Measurements from ENCODE around the gene UROC1.

The UROC1 gene

GRCh38 chr3:126438186-126438585 is 79.4 kb downstream of the UROC1 start:
- H2AFZ ChIP-seq (ENCODE audit: low read depth, low read length), result no peak overlapping the region
- 97% methylated on average over 6 of the region's 8 CpGs for WGBS

DNA sequence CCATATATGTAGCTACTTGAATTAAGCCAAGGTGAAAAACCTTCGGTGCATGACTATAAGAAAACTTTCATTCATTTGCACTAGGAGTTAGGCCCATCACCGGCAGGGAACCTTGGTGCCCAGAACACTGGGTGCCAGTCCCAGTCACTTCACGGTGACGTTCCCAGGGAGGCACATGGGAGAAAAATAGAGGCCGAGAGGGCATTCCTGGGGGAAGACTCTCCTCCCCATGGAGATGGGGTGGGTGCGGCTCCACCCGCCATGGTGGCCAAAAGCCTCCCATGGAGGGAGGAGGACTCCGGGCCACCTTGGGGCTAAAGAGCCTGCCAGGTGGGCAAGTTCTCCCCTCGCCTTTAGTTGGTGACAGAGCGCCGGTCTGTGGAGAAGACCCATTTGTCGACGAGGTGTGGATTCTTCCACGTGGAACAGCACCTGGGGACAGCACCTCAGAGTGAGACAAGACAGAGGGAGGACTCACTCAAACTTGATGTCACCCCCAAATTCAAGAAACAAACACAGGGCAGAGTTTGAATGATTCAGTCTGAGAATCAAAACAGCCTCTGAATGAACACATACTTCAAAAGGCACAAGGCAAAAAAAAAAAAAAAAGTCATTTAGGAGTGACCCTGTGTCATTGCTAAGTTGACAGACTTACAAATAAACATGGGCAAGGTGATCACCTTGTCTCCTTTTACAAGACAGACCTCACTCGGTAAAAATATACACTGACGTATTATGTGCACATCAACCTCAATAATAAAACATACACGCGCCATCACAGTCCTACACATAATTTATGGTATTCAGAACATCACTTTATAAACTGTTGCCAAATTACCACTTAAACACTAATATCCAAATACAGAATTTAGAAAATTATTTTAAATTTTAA is 80.5 kb downstream of the UROC1 start:
- H3K4me1 ChIP-seq (ENCODE audit: control insufficient read depth, insufficient read depth, low read depth, low read length), result peaks cover 3% of the 10 kb centered on the region
- no peaks in the 10 kb centered on the region for H3K9me3 ChIP-seq (ENCODE audit: control insufficient read depth, low read length)
- H3K4me2 ChIP-seq (ENCODE audit: low read length, poor library complexity, severe bottlenecking), result no peak overlapping the region
- no peak overlapping the region for H3K23ac ChIP-seq (ENCODE audit: low read length in 2 of 2)
- no peak overlapping the region for H2BK15ac ChIP-seq (ENCODE audit: low read depth, poor library complexity, severe bottlenecking)
- H2BK120ac ChIP-seq (ENCODE audit: low read depth, low read length), result no peak overlapping the region
- no peak overlapping the region for H2BK12ac ChIP-seq (ENCODE audit: low read length in 2 of 2)
- no peak overlapping the region for H2AFZ ChIP-seq (ENCODE audit: low read depth, low read length)
- no peak overlapping the region for H4K8ac ChIP-seq (ENCODE audit: low read length)
- WGBS, result 97% methylated on average over 18 of the region's 18 CpGs
- no peak overlapping the region for H2BK5ac ChIP-seq (ENCODE audit: low read depth, low read length, poor library complexity, severe bottlenecking)
- peaks cover 37 to 60% of the 10 kb centered on the region in 2 experiments for H3K36me3 ChIP-seq (ENCODE audit: control insufficient read depth in 1 of 2, insufficient read depth in 2 of 2, low read depth in 1 of 2, low read length in 2 of 2)
- H3K4ac ChIP-seq (ENCODE audit: low read depth in 1 of 2, low read length in 2 of 2), result no peak overlapping the region
- no peak overlapping the region for H2AK5ac ChIP-seq (ENCODE audit: low read length, severe bottlenecking)
- no peak overlapping the region for H3K9ac ChIP-seq (ENCODE audit: low read length)
- H3K27me3 ChIP-seq (ENCODE audit: control insufficient read depth in 1 of 2, insufficient read depth in 1 of 2, low read length in 2 of 2), result no peaks in the 10 kb centered on the region
- no peak overlapping the region for H3K4me3 ChIP-seq (ENCODE audit: insufficient read depth in 1 of 2, low read depth in 1 of 2, low read length in 2 of 2)
- no peak overlapping the region for H4K91ac ChIP-seq (ENCODE audit: low read length)
- H3K27ac ChIP-seq (ENCODE audit: low read length, poor library complexity, severe bottlenecking), result no peak overlapping the region
- peaks cover 4% of the 10 kb centered on the region for H3K79me1 ChIP-seq (replicated peaks; ENCODE audit: low read length, poor library complexity, severe bottlenecking)
- no peak overlapping the region for H3K14ac ChIP-seq (ENCODE audit: low read length in 2 of 2)
- no peak for DNase-seq
- H3K18ac ChIP-seq (ENCODE audit: low read depth in 1 of 2, low read length in 2 of 2), result no peak overlapping the region

More at GRCh38 chr3:126438186-126438585, 79.4 kb downstream of the UROC1 start:
- Histone ChIP-seq H3K4me3 (ENCODE audit: insufficient read depth in 1 of 2, low read depth in 1 of 2, low read length in 2 of 2) (no peak overlapping the region), H3K27ac (ENCODE audit: low read length, poor library complexity, severe bottlenecking) (no peak overlapping the region), H3K14ac (ENCODE audit: low read length in 2 of 2) (no peak overlapping the region), H3K23ac (ENCODE audit: low read length in 2 of 2) (no peak overlapping the region), H3K18ac (ENCODE audit: low read depth in 1 of 2, low read length in 2 of 2) (no peak overlapping the region), H4K8ac (ENCODE audit: low read length) (no peak overlapping the region), H3K36me3 (ENCODE audit: control insufficient read depth in 1 of 2, insufficient read depth in 2 of 2, low read depth in 1 of 2, low read length in 2 of 2) (peaks cover 37 to 60% of the 10 kb centered on the region in 2 experiments), H3K27me3 (ENCODE audit: control insufficient read depth in 1 of 2, insufficient read depth in 1 of 2, low read length in 2 of 2) (no peaks in the 10 kb centered on the region), H2AK5ac (ENCODE audit: low read length, severe bottlenecking) (no peak overlapping the region), H4K91ac (ENCODE audit: low read length) (no peak overlapping the region), H2BK120ac (ENCODE audit: low read depth, low read length) (no peak overlapping the region), H3K4me1 (ENCODE audit: control insufficient read depth, insufficient read depth, low read depth, low read length) (peaks cover 3% of the 10 kb centered on the region), H3K79me1 (replicated peaks; ENCODE audit: low read length, poor library complexity, severe bottlenecking) (peaks cover 4% of the 10 kb centered on the region), H3K9me3 (ENCODE audit: control insufficient read depth, low read length) (no peaks in the 10 kb centered on the region), H2BK15ac (ENCODE audit: low read depth, poor library complexity, severe bottlenecking) (no peak overlapping the region), H3K4ac (ENCODE audit: low read depth in 1 of 2, low read length in 2 of 2) (no peak overlapping the region), H2BK5ac (ENCODE audit: low read depth, low read length, poor library complexity, severe bottlenecking) (no peak overlapping the region), H3K4me2 (ENCODE audit: low read length, poor library complexity, severe bottlenecking) (no peak overlapping the region), H2BK12ac (ENCODE audit: low read length in 2 of 2) (no peak overlapping the region), H3K9ac (ENCODE audit: low read length) (no peak overlapping the region)
- no peak for DNase-seq

- H3K4me3 ChIP-seq (ENCODE audit: insufficient read depth in 1 of 2, low read depth in 1 of 2, low read length in 2 of 2), result no peak overlapping the region
- no peak overlapping the region for H2AFZ ChIP-seq (ENCODE audit: low read depth, low read length)
- H3K79me1 ChIP-seq (replicated peaks; ENCODE audit: low read length, poor library complexity, severe bottlenecking), result peaks cover 2% of the 10 kb centered on the region
- H3K9ac ChIP-seq (ENCODE audit: low read length), result no peak overlapping the region
- no peak overlapping the region for H3K18ac ChIP-seq (ENCODE audit: low read depth in 1 of 2, low read length in 2 of 2)
- H2BK12ac ChIP-seq (ENCODE audit: low read length in 2 of 2), result no peak overlapping the region
- H3K27ac ChIP-seq (ENCODE audit: low read length, poor library complexity, severe bottlenecking), result no peak overlapping the region
- H3K4me1 ChIP-seq (ENCODE audit: control insufficient read depth, insufficient read depth, low read depth, low read length), result peaks cover 3% of the 10 kb centered on the region
- H2BK5ac ChIP-seq (ENCODE audit: low read depth, low read length, poor library complexity, severe bottlenecking), result no peak overlapping the region
- H4K91ac ChIP-seq (ENCODE audit: low read length), result no peak overlapping the region
- H3K4me2 ChIP-seq (ENCODE audit: low read length, poor library complexity, severe bottlenecking), result no peak overlapping the region
- WGBS, result 89% methylated on average over 14 of the region's 14 CpGs
- no peaks in the 10 kb centered on the region for H3K27me3 ChIP-seq (ENCODE audit: control insufficient read depth in 1 of 2, insufficient read depth in 1 of 2, low read length in 2 of 2)
- no peak for DNase-seq
- no peak overlapping the region for H2BK120ac ChIP-seq (ENCODE audit: low read depth, low read length)
- no peak overlapping the region for H3K23ac ChIP-seq (ENCODE audit: low read length in 2 of 2)
- H3K9me3 ChIP-seq (ENCODE audit: control insufficient read depth, low read length), result no peaks in the 10 kb centered on the region
- H4K8ac ChIP-seq (ENCODE audit: low read length), result no peak overlapping the region
- H3K36me3 ChIP-seq (ENCODE audit: control insufficient read depth in 1 of 2, insufficient read depth in 2 of 2, low read depth in 1 of 2, low read length in 2 of 2), result peaks cover 37 to 50% of the 10 kb centered on the region in 2 experiments
- no peak overlapping the region for H2BK15ac ChIP-seq (ENCODE audit: low read depth, poor library complexity, severe bottlenecking)
- no peak overlapping the region for H3K4ac ChIP-seq (ENCODE audit: low read depth in 1 of 2, low read length in 2 of 2)
- no peak overlapping the region for H3K14ac ChIP-seq (ENCODE audit: low read length in 2 of 2)
- no peak overlapping the region for H2AK5ac ChIP-seq (ENCODE audit: low read length, severe bottlenecking)
These were observed 81.9 kb downstream of the UROC1 start for GRCh38 chr3:126435456-126436315.

GRCh38 chr3:126434931-126435411 is 82.6 kb downstream of the UROC1 start:
- WGBS, result 89% methylated on average over 7 of the region's 8 CpGs
- H3K18ac ChIP-seq (ENCODE audit: low read depth in 1 of 2, low read length in 2 of 2), result no peak overlapping the region
- no peak overlapping the region for H3K4ac ChIP-seq (ENCODE audit: low read depth in 1 of 2, low read length in 2 of 2)

More at GRCh38 chr3:126434931-126435411, 82.6 kb downstream of the UROC1 start:
- Histone ChIP-seq H3K9ac (ENCODE audit: low read length) (no peak overlapping the region), H3K4me3 (ENCODE audit: insufficient read depth in 1 of 2, low read depth in 1 of 2, low read length in 2 of 2) (no peak overlapping the region), H2BK12ac (ENCODE audit: low read length in 2 of 2) (no peak overlapping the region), H2BK15ac (ENCODE audit: low read depth, poor library complexity, severe bottlenecking) (no peak overlapping the region), H4K91ac (ENCODE audit: low read length) (no peak overlapping the region), H2AFZ (ENCODE audit: low read depth, low read length) (no peak overlapping the region), H2AK5ac (ENCODE audit: low read length, severe bottlenecking) (no peak overlapping the region), H4K8ac (ENCODE audit: low read length) (no peak overlapping the region), H3K4me2 (ENCODE audit: low read length, poor library complexity, severe bottlenecking) (no peak overlapping the region), H3K14ac (ENCODE audit: low read length in 2 of 2) (no peak overlapping the region), H3K9me3 (ENCODE audit: control insufficient read depth, low read length) (no peaks in the 10 kb centered on the region), H3K23ac (ENCODE audit: low read length in 2 of 2) (no peak overlapping the region), H3K27ac (ENCODE audit: low read length, poor library complexity, severe bottlenecking) (no peak overlapping the region), H2BK5ac (ENCODE audit: low read depth, low read length, poor library complexity, severe bottlenecking) (no peak overlapping the region), H2BK120ac (ENCODE audit: low read depth, low read length) (no peak overlapping the region), H3K36me3 (ENCODE audit: control insufficient read depth in 1 of 2, insufficient read depth in 2 of 2, low read depth in 1 of 2, low read length in 2 of 2) (peaks cover 37 to 45% of the 10 kb centered on the region in 2 experiments), H3K79me1 (replicated peaks; ENCODE audit: low read length, poor library complexity, severe bottlenecking) (no peaks in the 10 kb centered on the region), H3K4me1 (ENCODE audit: control insufficient read depth, insufficient read depth, low read depth, low read length) (peaks cover 3% of the 10 kb centered on the region), H3K27me3 (ENCODE audit: control insufficient read depth in 1 of 2, insufficient read depth in 1 of 2, low read length in 2 of 2) (no peaks in the 10 kb centered on the region)
- no peak for DNase-seq
